A549 (cell line): ENCODE data around the gene TREML2.

Experiments
- CTCF ChIP-seq: fragments of >200 bp; sonication (Bioruptor Twin); formaldehyde crosslinking; IDR thresholded peaks from 3 replicates; pipeline ENCODE4 v1.5.1; 2016
- EP300 ChIP-seq, 2 experiments: fragments of >200 bp; sonication (Bioruptor Twin); formaldehyde crosslinking; IDR thresholded peaks; 2 replicates in 1 of 2; 3 replicates in 1 of 2; pipeline ENCODE4 v1.6.1; 2016 to 2017
- HMGXB4 ChIP-seq: fragments of 250-450 bp; sonication (Bioruptor Pico); IDR thresholded peaks from 2 replicates; pipeline ENCODE4 v1.5.0; 2021; ENCODE audit warnings: mild to moderate bottlenecking, moderate library complexity, borderline replicate concordance
- JUN ChIP-seq, 2 experiments: fragments of >200 bp; sonication (Bioruptor Twin); formaldehyde crosslinking; IDR thresholded peaks; 2 replicates in 1 of 2; 3 replicates in 1 of 2; pipeline ENCODE4 v1.6.1; 2016 to 2017
- POLR2A ChIP-seq: IDR thresholded peaks from 2 replicates; pipeline ENCODE4 v1.6.1; 2012; ENCODE audit warnings: mild to moderate bottlenecking, low read length
- TF ChIP-seq, protein P1 (sequence below): fragments of 450-650 bp; IDR thresholded peaks from 2 replicates; pipeline ENCODE4 v1.6.1; 2014; ENCODE audit warnings: antibody characterized with exemption

GRCh38 chr6:41199552-41200246 is 1.2 kb downstream of the TREML2 start:
- TF ChIP-seq HMGXB4 (CRISPR knock-in tag) (no peak), CTCF (no peak), POLR2A (no peak), JUN (IDR thresholded peaks at IDR 0.05) (no peak), EP300 (IDR thresholded peaks at IDR 0.05) (no peak)
- TF ChIP-seq, protein P1, sequence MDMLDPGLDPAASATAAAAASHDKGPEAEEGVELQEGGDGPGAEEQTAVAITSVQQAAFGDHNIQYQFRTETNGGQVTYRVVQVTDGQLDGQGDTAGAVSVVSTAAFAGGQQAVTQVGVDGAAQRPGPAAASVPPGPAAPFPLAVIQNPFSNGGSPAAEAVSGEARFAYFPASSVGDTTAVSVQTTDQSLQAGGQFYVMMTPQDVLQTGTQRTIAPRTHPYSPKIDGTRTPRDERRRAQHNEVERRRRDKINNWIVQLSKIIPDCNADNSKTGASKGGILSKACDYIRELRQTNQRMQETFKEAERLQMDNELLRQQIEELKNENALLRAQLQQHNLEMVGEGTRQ = no peak
